Sigmoid colon (tissue), 7 donors: ENCODE measurements around the gene CA12. TPM values are rescaled to one million over a fixed set of nuclear protein-coding genes. Genes with fewer than 3 reads are reported as not detected.

Source experiments
- DNase-seq: peaks from one replicate; pipeline ENCODE4 v3.0.0-alpha.2; 2019
- H3K27ac ChIP-seq, 4 donors: fragments of 200-600 bp; sonication (generic); one replicate each; pipeline ENCODE4 v1.5.1; 2016 to 2019; ENCODE audit warnings: mild to moderate bottlenecking in 1 of 4
- H3K27me3 ChIP-seq, 3 donors: fragments of 200-600 bp; sonication (generic); one replicate each; pipeline ENCODE4 v1.5.1; 2019; ENCODE audit warnings: mild to moderate bottlenecking in 1 of 3
- H3K36me3 ChIP-seq, 4 donors: fragments of 200-600 bp; sonication (generic); one replicate each; pipeline ENCODE4 v1.5.1; 2016 to 2019
- H3K4me1 ChIP-seq, 4 donors: fragments of 200-600 bp; sonication (generic); one replicate each; pipeline ENCODE4 v1.5.1; 2017 to 2019
- H3K4me3 ChIP-seq, 4 donors: fragments of 200-600 bp; sonication (generic); one replicate each; pipeline ENCODE4 v1.5.1; 2017 to 2019; ENCODE audit warnings: mild to moderate bottlenecking in 2 of 4, moderate library complexity in 1 of 4
- H3K9me3 ChIP-seq, 4 donors: fragments of 200-600 bp in 3 of 4; sonication (generic) in 3 of 4; one replicate each; pipeline versions ENCODE4 v1.5.1 to v1.6.1; 2013 to 2019
- CTCF ChIP-seq, 4 experiments: fragments of 450-650 bp in 3 of 4; fragments of 200-600 bp in 1 of 4; IDR thresholded peaks; one replicate each; pipeline ENCODE4 v1.5.1; 2016 to 2019; ENCODE audit warnings: antibody characterized with exemption in 4 of 4, mild to moderate bottlenecking in 3 of 4, moderate library complexity in 2 of 4
- EP300 ChIP-seq, 4 donors: sonication (generic); formaldehyde crosslinking; IDR thresholded peaks; one replicate each; pipeline ENCODE4 v1.6.1; 2017; ENCODE audit warnings: antibody characterized with exemption in 4 of 4
- POLR2A ChIP-seq, 2 donors: fragments of 450-650 bp; IDR thresholded peaks; one replicate each; pipeline ENCODE4 v1.6.1; 2016; ENCODE audit warnings: antibody characterized with exemption in 2 of 2, mild to moderate bottlenecking in 2 of 2, moderate library complexity in 2 of 2
- POLR2AphosphoS5 ChIP-seq, 4 donors: sonication (generic); formaldehyde crosslinking; IDR thresholded peaks; one replicate each; pipeline ENCODE4 v1.6.1; 2017; ENCODE audit warnings: antibody characterized with exemption in 4 of 4
- WGBS, 2 donors: extraction: QIAGEN DNeasy Blood & Tissue Kit; methylation state at CpG; one replicate each; pipeline ENCODE4 v1.1.7; 2013; 5-methylcytosine and 5-hydroxymethylcytosine counted together
- intact Hi-C: fragments of 100-400 bp; cut with DNase I; formaldehyde crosslinking; loops from one replicate; pipeline ENCODE4 v1.15.1; 2023
- polyA plus RNA-seq, 3 donors: library from polyadenylated mRNA; stranded (reverse); fragments of 200-250 nt; gene quantifications; one replicate each; pipeline ENCODE4 v1.2.3, GENCODE V29; 2013
- total RNA-seq, 4 donors: library from RNA; depleted of rRNA; stranded (reverse); fragments of >200 nt; gene quantifications; one replicate each; pipeline ENCODE4 v1.1.0, GENCODE V29; 2016
- donor health status: healthy with polysubstance abuse.
- donor health status: Bipolar disorder and iron deficiency.
- donor health status: healthy.

The CA12 gene
- total and polyA plus RNA-seq, 7 donors = 0.14 to 76.2 (median 2.2) TPM

GRCh38 chr15:63379492-63380150 lies 2.0 kb downstream of the CA12 start:
- no peak for DNase-seq
- no peaks in the 10 kb centered on the region for H3K9me3 ChIP-seq
- TF ChIP-seq POLR2AphosphoS5 (IDR thresholded peaks at IDR 0.05) (no peak), EP300 (IDR thresholded peaks at IDR 0.05) (no peak), CTCF (IDR thresholded peaks at IDR 0.05) (no peak), POLR2A (IDR thresholded peaks at IDR 0.05) (no peak)
- peaks cover 0 to 24% (median 23%) of the 10 kb centered on the region in 4 donors for H3K4me1 ChIP-seq
- peaks cover 0 to 46% (median 5%) of the 10 kb centered on the region in 3 donors for H3K27me3 ChIP-seq
- H3K36me3 ChIP-seq = no peaks in the 10 kb centered on the region
- WGBS, 2 donors = 44 to 78% methylated on average over 2 of the region's 2 CpGs
- H3K27ac ChIP-seq = no peak overlapping the region
- intact Hi-C loops = no loop called here
- H3K4me3 ChIP-seq = no peak overlapping the region

GRCh38 chr15:63378946-63379345 lies 2.7 kb downstream of the CA12 start:
- no peak overlapping the region for H3K4me3 ChIP-seq
- 61 to 86% methylated on average over 7 of the region's 7 CpGs for WGBS, 2 donors
- H3K27ac ChIP-seq = no peak overlapping the region
- H3K9me3 ChIP-seq = no peaks in the 10 kb centered on the region
- DNase-seq = peak; percentile 27
- H3K4me1 ChIP-seq = peaks cover 0 to 31% (median 29%) of the 10 kb centered on the region in 4 donors
- no peaks in the 10 kb centered on the region for H3K36me3 ChIP-seq
- peaks cover 0 to 46% (median 5%) of the 10 kb centered on the region in 3 donors for H3K27me3 ChIP-seq
- TF ChIP-seq CTCF (IDR thresholded peaks at IDR 0.05) = no peak
- TF ChIP-seq POLR2A (IDR thresholded peaks at IDR 0.05) = no peak
- no peak for TF ChIP-seq EP300 (IDR thresholded peaks at IDR 0.05)
- TF ChIP-seq POLR2AphosphoS5 (IDR thresholded peaks at IDR 0.05) = no peak
- intact Hi-C loops = no loop called here

GRCh38 chr15:63374686-63375520 lies 6.7 kb downstream of the CA12 start:
- Histone ChIP-seq H3K36me3 (no peaks in the 10 kb centered on the region), H3K27ac (peak overlapping the region in 3 of 4 donors; percentile 40 to 73 (median 67)), H3K9me3 (no peaks in the 10 kb centered on the region), H3K27me3 (peaks cover 0 to 27% (median 4%) of the 10 kb centered on the region in 3 donors), H3K4me1 (peaks cover 0 to 32% (median 26%) of the 10 kb centered on the region in 4 donors), H3K4me3 (no peak overlapping the region)
- DNase-seq = no peak
- TF ChIP-seq POLR2AphosphoS5 (IDR thresholded peaks at IDR 0.05) (peak in 1 of 4 donors; percentile 38), POLR2A (IDR thresholded peaks at IDR 0.05) (no peak), CTCF (IDR thresholded peaks at IDR 0.05) (no peak)
- intact Hi-C loops = no loop called here
- WGBS, 2 donors = 39 to 50% methylated on average over 11 of the region's 11 CpGs

- TF ChIP-seq EP300 (IDR thresholded peaks at IDR 0.05) = no peak
- no peak for TF ChIP-seq POLR2A (IDR thresholded peaks at IDR 0.05)
- TF ChIP-seq POLR2AphosphoS5 (IDR thresholded peaks at IDR 0.05) = no peak
- TF ChIP-seq CTCF (IDR thresholded peaks at IDR 0.05) = no peak
- H3K4me3 ChIP-seq = no peak overlapping the region
- H3K9me3 ChIP-seq = no peaks in the 10 kb centered on the region
- DNase-seq = no peak
- 91 to 92% methylated on average over 9 of the region's 9 CpGs for WGBS, 2 donors
- intact Hi-C loops = no loop called here
- peak overlapping the region in 2 of 4 donors; percentile 67 to 73 for H3K27ac ChIP-seq
- no peaks in the 10 kb centered on the region for H3K36me3 ChIP-seq
- peaks cover 0 to 32% (median 26%) of the 10 kb centered on the region in 4 donors for H3K4me1 ChIP-seq
- H3K27me3 ChIP-seq = peaks cover 0 to 18% (median 0%) of the 10 kb centered on the region in 3 donors
Measured at GRCh38 chr15:63373866-63374548, 7.6 kb downstream of the CA12 start.
